ENCODE data around the gene MED1.

GRCh38 chr17:39360537-39360936, 90.5 kb downstream of the MED1 start:
- TF ChIP-seq CTCF (conservative IDR thresholded peaks at IDR 0.05 in 1 of 2, IDR thresholded peaks at IDR 0.05 in 1 of 2; ENCODE audit: low read depth in 1 of 2, low read length in 2 of 2) (no peak), EZH2 (IDR thresholded peaks at IDR 0.05; ENCODE audit: low read length, missing control alignments) (no peak)

Data from fibroblast of lung (primary cell).